ENCODE results near the gene OR10H1.
"Not testable (repeated sequence)": the region's sequence is repeated elsewhere in the genome, so short reads cannot be mapped to it uniquely, and the experiment has no call there.

OR10H1 gene

GRCh38 chr19:15776264-15776663 is 39.2 kb downstream of the OR10H1 start:
- no peak overlapping the region for H3K9ac ChIP-seq (ENCODE audit: low read depth, low read length, poor library complexity, severe bottlenecking)
- no peaks in the 10 kb centered on the region for H3K4me1 ChIP-seq (ENCODE audit: insufficient read depth, low read length, poor library complexity, severe bottlenecking)
- TF ChIP-seq, protein P1, sequence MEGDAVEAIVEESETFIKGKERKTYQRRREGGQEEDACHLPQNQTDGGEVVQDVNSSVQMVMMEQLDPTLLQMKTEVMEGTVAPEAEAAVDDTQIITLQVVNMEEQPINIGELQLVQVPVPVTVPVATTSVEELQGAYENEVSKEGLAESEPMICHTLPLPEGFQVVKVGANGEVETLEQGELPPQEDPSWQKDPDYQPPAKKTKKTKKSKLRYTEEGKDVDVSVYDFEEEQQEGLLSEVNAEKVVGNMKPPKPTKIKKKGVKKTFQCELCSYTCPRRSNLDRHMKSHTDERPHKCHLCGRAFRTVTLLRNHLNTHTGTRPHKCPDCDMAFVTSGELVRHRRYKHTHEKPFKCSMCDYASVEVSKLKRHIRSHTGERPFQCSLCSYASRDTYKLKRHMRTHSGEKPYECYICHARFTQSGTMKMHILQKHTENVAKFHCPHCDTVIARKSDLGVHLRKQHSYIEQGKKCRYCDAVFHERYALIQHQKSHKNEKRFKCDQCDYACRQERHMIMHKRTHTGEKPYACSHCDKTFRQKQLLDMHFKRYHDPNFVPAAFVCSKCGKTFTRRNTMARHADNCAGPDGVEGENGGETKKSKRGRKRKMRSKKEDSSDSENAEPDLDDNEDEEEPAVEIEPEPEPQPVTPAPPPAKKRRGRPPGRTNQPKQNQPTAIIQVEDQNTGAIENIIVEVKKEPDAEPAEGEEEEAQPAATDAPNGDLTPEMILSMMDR (conservative IDR thresholded peaks at IDR 0.05; ENCODE audit: low read length) = no peak
- no peak for TF ChIP-seq EZH2phosphoT487 (IDR thresholded peaks at IDR 0.05; ENCODE audit: borderline replicate concordance)

DNA sequence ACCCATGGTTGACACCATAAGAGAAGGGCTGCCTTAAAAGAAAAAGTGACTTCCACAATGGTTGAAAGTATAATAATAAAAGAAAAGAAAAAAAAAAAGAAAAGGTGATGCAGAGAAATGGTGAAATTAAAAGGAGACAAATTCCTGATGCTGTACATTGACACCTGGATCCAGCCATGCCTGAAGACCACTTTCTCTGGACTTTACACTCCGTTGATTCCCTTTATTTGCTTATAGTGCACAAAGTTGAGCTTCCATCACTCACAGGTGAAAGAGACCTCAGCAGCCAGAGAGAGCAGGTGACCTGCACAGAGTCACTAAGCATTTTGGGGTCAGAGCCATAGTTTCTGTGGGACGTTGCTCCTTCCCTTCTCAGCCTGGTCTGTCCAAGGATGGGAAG is 40.2 kb downstream of the OR10H1 start:
- Histone ChIP-seq H4K20me1 (ENCODE audit: insufficient read depth, low read length, poor library complexity, severe bottlenecking) (no peaks in the 10 kb centered on the region), H3K4me3 (ENCODE audit: low read length, poor library complexity, severe bottlenecking) (no peak overlapping the region), H3K4me2 (ENCODE audit: low read depth, low read length, poor library complexity, severe bottlenecking) (no peak overlapping the region), H3K9ac (ENCODE audit: low read depth, low read length, poor library complexity, severe bottlenecking) (no peak overlapping the region), H3K4me1 (ENCODE audit: insufficient read depth, low read length, poor library complexity, severe bottlenecking) (no peaks in the 10 kb centered on the region), H3K36me3 (ENCODE audit: insufficient read depth, low read length) (no peaks in the 10 kb centered on the region), H3F3A (ENCODE audit: low read depth) (no peaks in the 10 kb centered on the region), H3K27me3 (ENCODE audit: insufficient read depth, low read length, poor library complexity, severe bottlenecking) (no peaks in the 10 kb centered on the region), H3K9me2 (replicated peaks; ENCODE audit: low read depth, low read length) (no peaks in the 10 kb centered on the region), H3K9me3 (ENCODE audit: insufficient read depth, low read depth, low read length) (no peaks in the 10 kb centered on the region), H3K79me2 (ENCODE audit: insufficient read depth, low read length) (no peaks in the 10 kb centered on the region), H2AFZ (ENCODE audit: low read length) (no peak overlapping the region)
- no peak for TF ChIP-seq EZH2phosphoT487 (IDR thresholded peaks at IDR 0.05; ENCODE audit: borderline replicate concordance)
- TF ChIP-seq, protein P1 (conservative IDR thresholded peaks at IDR 0.05; ENCODE audit: low read length) = no peak

More at GRCh38 chr19:15776264-15776663, 39.2 kb downstream of the OR10H1 start:
- H3F3A ChIP-seq (ENCODE audit: low read depth) = no peaks in the 10 kb centered on the region
- H3K4me3 ChIP-seq (ENCODE audit: low read length, poor library complexity, severe bottlenecking) = no peak overlapping the region
- H4K20me1 ChIP-seq (ENCODE audit: insufficient read depth, low read length, poor library complexity, severe bottlenecking) = no peaks in the 10 kb centered on the region
- H3K79me2 ChIP-seq (ENCODE audit: insufficient read depth, low read length) = no peaks in the 10 kb centered on the region
- H3K9me2 ChIP-seq (replicated peaks; ENCODE audit: low read depth, low read length) = no peaks in the 10 kb centered on the region
- H3K9me3 ChIP-seq (ENCODE audit: insufficient read depth, low read depth, low read length) = no peaks in the 10 kb centered on the region
- no peaks in the 10 kb centered on the region for H3K36me3 ChIP-seq (ENCODE audit: insufficient read depth, low read length)
- no peak overlapping the region for H3K4me2 ChIP-seq (ENCODE audit: low read depth, low read length, poor library complexity, severe bottlenecking)
- H2AFZ ChIP-seq (ENCODE audit: low read length) = no peak overlapping the region
- no peaks in the 10 kb centered on the region for H3K27me3 ChIP-seq (ENCODE audit: insufficient read depth, low read length, poor library complexity, severe bottlenecking)

DNA sequence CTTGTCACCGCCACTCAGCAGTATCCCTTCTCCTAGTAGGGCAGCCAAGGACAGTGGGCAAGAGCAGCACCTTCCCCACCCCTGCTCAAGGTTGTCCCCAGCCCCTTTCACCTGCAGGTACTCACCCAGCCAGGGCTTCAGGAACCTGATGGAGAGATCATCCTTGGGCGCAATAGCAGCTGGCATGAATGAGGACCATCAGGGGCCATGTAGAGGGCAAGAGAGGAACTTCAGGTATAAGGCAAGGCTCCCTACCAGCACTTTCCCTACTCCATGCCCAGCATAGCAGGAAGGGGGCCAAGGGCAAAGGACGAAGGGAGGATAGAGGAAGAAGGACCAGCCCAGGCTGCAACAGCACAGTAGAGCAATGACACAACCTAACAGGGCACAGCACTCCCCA is 41.3 kb downstream of the OR10H1 start:
- H3F3A ChIP-seq (ENCODE audit: low read depth); H2AFZ ChIP-seq (ENCODE audit: low read length); H3K4me1 ChIP-seq (ENCODE audit: insufficient read depth, low read length, poor library complexity, severe bottlenecking); H3K36me3 ChIP-seq (ENCODE audit: insufficient read depth, low read length); H3K27me3 ChIP-seq (ENCODE audit: insufficient read depth, low read length, poor library complexity, severe bottlenecking); H3K9me3 ChIP-seq (ENCODE audit: insufficient read depth, low read depth, low read length); H3K4me3 ChIP-seq (ENCODE audit: low read length, poor library complexity, severe bottlenecking); H3K4me2 ChIP-seq (ENCODE audit: low read depth, low read length, poor library complexity, severe bottlenecking); H3K79me2 ChIP-seq (ENCODE audit: insufficient read depth, low read length); H4K20me1 ChIP-seq (ENCODE audit: insufficient read depth, low read length, poor library complexity, severe bottlenecking); H3K9ac ChIP-seq (ENCODE audit: low read depth, low read length, poor library complexity, severe bottlenecking); H3K9me2 ChIP-seq (replicated peaks; ENCODE audit: low read depth, low read length): not testable (repeated sequence)

DNA sequence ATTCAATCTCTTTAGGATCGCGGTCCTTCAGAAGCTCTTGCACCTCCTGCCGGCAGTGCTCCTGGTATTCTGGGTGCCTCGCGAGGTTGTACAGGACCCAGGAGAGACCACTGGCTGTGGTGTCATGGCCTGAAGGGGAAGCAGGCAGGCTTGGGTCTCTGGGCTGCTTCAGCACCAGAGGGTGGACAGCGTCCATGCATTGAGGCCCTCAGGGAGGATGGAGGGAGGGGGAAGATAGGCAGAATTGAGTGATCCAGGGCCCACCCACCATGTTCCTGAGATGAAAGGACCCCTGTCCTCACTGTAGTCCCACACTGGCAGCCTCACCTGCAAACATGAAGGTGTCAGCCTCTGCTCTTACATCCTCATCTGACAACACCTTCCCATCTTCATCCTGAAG is 45.9 kb downstream of the OR10H1 start:
- H3K27me3 ChIP-seq (ENCODE audit: insufficient read depth, low read length, poor library complexity, severe bottlenecking) = no peaks in the 10 kb centered on the region
- H3K9me2 ChIP-seq (replicated peaks; ENCODE audit: low read depth, low read length) = no peaks in the 10 kb centered on the region
- no peaks in the 10 kb centered on the region for H4K20me1 ChIP-seq (ENCODE audit: insufficient read depth, low read length, poor library complexity, severe bottlenecking)
- H3K79me2 ChIP-seq (ENCODE audit: insufficient read depth, low read length) = no peaks in the 10 kb centered on the region
- no peaks in the 10 kb centered on the region for H3K4me1 ChIP-seq (ENCODE audit: insufficient read depth, low read length, poor library complexity, severe bottlenecking)
- no peak overlapping the region for H3K4me3 ChIP-seq (ENCODE audit: low read length, poor library complexity, severe bottlenecking)
- no peaks in the 10 kb centered on the region for H3K36me3 ChIP-seq (ENCODE audit: insufficient read depth, low read length)
- H3K9me3 ChIP-seq (ENCODE audit: insufficient read depth, low read depth, low read length) = no peaks in the 10 kb centered on the region
- no peak overlapping the region for H3K9ac ChIP-seq (ENCODE audit: low read depth, low read length, poor library complexity, severe bottlenecking)
- H2AFZ ChIP-seq (ENCODE audit: low read length) = no peak overlapping the region
- H3F3A ChIP-seq (ENCODE audit: low read depth) = no peaks in the 10 kb centered on the region
- H3K4me2 ChIP-seq (ENCODE audit: low read depth, low read length, poor library complexity, severe bottlenecking) = no peak overlapping the region
- TF ChIP-seq, protein P1 (conservative IDR thresholded peaks at IDR 0.05; ENCODE audit: low read length) = no peak
- TF ChIP-seq EZH2phosphoT487 (IDR thresholded peaks at IDR 0.05; ENCODE audit: borderline replicate concordance) = no peak
